Measurements from ENCODE around the gene PDZD7. TPM values are rescaled to one million over a fixed set of nuclear protein-coding genes. Genes with fewer than 3 reads are reported as not detected.

Gene PDZD7
- total RNA-seq, 1 experiment from 2014 or later, result 0.30 TPM

DNA sequence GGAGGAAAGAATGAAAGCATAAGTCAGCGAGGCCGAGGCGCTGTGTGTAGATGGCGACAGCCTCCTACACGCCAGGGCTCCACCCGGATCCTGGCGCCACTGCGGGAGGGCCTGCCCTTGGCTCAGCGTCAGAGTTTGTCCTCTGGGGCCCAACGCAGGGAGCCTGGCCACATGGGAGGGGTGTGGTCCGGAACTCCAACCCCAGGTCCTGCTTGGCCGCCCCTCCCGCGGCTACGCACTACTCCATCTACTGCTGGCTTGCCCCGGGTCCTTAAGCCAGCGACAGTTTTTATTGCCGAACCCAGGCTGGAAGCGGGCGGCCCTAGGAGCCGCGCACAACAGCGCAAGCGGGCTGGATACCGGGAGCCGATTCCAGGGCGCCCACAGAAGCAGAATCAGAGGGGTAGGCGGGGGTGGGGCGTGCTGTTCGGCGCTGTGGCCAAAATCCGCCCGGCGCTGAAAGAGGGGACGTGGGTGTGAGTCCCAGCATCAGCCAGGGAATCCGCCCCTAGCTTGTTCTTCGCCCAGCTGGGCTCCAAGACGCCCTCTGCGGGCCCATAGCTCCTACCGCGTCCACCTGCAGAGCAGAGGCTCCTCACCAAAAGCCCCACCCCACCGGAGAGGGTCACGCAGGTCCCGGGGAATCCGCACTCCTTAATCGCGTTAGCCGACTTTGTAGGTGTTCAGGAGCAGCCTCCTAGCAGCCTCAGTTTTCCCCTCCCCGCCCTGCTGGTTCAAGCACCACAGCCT is 35.4 kb upstream of the PDZD7 start:
- DNase-seq (ENCODE audit: low spot score), result peak; percentile 70
- intact Hi-C loops (cut with micrococcal nuclease; ENCODE audit: unreplicated experiment), result loop anchor here (2.0 kb wide), 1 partner anchor 20 kb away; no protein-coding TSS in a partner anchor
- Histone ChIP-seq H3K4me1 (ENCODE audit: insufficient read depth, low read length, poor library complexity, severe bottlenecking) (peaks cover 54% of the 10 kb centered on the region), H3K4me3 (ENCODE audit: low read depth, low read length, poor library complexity, severe bottlenecking) (peak overlapping the region; percentile 58), H3K36me3 (ENCODE audit: insufficient read depth, low read length, poor library complexity, severe bottlenecking) (no peaks in the 10 kb centered on the region), H3K27me3 (replicated peaks; ENCODE audit: insufficient read depth, low read depth, low read length, poor library complexity) (no peaks in the 10 kb centered on the region), H3K27ac (ENCODE audit: low read depth, low read length, poor library complexity, severe bottlenecking) (peak overlapping the region; percentile 50), H3K9me3 (ENCODE audit: low read depth, low read length, poor library complexity, severe bottlenecking) (no peaks in the 10 kb centered on the region)
- TF ChIP-seq EZH2 (IDR thresholded peaks at IDR 0.05; ENCODE audit: borderline replicate concordance, low read depth, low read length, poor library complexity, severe bottlenecking), result no peak
- TF ChIP-seq, protein P1, sequence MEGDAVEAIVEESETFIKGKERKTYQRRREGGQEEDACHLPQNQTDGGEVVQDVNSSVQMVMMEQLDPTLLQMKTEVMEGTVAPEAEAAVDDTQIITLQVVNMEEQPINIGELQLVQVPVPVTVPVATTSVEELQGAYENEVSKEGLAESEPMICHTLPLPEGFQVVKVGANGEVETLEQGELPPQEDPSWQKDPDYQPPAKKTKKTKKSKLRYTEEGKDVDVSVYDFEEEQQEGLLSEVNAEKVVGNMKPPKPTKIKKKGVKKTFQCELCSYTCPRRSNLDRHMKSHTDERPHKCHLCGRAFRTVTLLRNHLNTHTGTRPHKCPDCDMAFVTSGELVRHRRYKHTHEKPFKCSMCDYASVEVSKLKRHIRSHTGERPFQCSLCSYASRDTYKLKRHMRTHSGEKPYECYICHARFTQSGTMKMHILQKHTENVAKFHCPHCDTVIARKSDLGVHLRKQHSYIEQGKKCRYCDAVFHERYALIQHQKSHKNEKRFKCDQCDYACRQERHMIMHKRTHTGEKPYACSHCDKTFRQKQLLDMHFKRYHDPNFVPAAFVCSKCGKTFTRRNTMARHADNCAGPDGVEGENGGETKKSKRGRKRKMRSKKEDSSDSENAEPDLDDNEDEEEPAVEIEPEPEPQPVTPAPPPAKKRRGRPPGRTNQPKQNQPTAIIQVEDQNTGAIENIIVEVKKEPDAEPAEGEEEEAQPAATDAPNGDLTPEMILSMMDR (conservative IDR thresholded peaks at IDR 0.05; ENCODE audit: low read depth, low read length), result peak; percentile 59
- CTCF ChIA-PET, result interaction anchor here (0.5 to 0.6 kb wide), 4 partner anchors 16 to 319 kb away, joined by 3 to 10 read pairs (median 8); no protein-coding TSS in a partner anchor
- POLR2A ChIA-PET (ENCODE audit: low non-redundant PET), result no interaction called here
- no TSS peak for BruUV-seq (replicated peaks)

DNA sequence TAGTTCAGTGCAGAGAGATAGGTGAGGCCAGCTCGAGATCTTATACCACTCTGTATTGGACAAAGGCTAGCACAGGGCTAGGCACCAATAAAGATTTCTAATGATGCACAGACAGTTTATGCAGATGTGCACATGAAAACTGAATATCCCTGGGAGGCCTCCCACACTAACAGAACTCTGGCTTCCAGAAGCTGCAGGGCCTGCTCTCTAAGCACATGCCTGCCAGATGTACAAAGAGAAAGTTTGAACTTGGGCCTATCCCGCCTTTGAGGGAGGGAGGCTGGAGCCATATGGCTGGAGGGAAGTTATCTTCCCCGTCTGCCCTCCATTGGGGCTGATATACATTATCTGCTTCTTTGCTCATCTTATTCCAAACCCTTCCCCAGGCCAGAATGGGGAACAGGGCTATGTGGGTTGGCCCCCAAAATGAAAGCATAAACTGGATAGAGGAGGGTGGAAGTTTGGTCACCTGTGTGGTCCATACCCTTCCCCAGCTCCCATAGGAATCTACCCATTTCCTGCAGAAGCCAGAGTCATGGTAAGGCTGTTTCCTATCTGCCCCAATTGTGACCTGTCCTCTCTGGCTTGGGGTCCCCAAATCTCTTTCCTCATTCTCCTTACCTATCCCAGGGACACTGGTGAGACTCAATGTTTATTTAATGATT is 34.7 kb upstream of the PDZD7 start:
- no peak for DNase-seq (ENCODE audit: low spot score)
- peak overlapping the region; percentile 58 for H3K4me3 ChIP-seq (ENCODE audit: low read depth, low read length, poor library complexity, severe bottlenecking)
- H3K36me3 ChIP-seq (ENCODE audit: insufficient read depth, low read length, poor library complexity, severe bottlenecking), result no peaks in the 10 kb centered on the region
- CTCF ChIA-PET, result interaction anchor here (0.5 to 3.0 kb wide), 2 partner anchors 15 to 24 kb away, joined by 9 to 16 read pairs; no protein-coding TSS in a partner anchor
- intact Hi-C loops (cut with micrococcal nuclease; ENCODE audit: unreplicated experiment), result loop anchor here (2.0 kb wide), 1 partner anchor 19 kb away; no protein-coding TSS in a partner anchor
- no TSS peak for BruUV-seq (replicated peaks)
- no peaks in the 10 kb centered on the region for H3K27me3 ChIP-seq (replicated peaks; ENCODE audit: insufficient read depth, low read depth, low read length, poor library complexity)
- no peaks in the 10 kb centered on the region for H3K9me3 ChIP-seq (ENCODE audit: low read depth, low read length, poor library complexity, severe bottlenecking)
- peaks cover 56% of the 10 kb centered on the region for H3K4me1 ChIP-seq (ENCODE audit: insufficient read depth, low read length, poor library complexity, severe bottlenecking)
- TF ChIP-seq, protein P1 (conservative IDR thresholded peaks at IDR 0.05; ENCODE audit: low read depth, low read length), result no peak
- TF ChIP-seq EZH2 (IDR thresholded peaks at IDR 0.05; ENCODE audit: borderline replicate concordance, low read depth, low read length, poor library complexity, severe bottlenecking), result no peak
- H3K27ac ChIP-seq (ENCODE audit: low read depth, low read length, poor library complexity, severe bottlenecking), result peak overlapping the region; percentile 50
- POLR2A ChIA-PET (ENCODE audit: low non-redundant PET), result no interaction called here

DNA sequence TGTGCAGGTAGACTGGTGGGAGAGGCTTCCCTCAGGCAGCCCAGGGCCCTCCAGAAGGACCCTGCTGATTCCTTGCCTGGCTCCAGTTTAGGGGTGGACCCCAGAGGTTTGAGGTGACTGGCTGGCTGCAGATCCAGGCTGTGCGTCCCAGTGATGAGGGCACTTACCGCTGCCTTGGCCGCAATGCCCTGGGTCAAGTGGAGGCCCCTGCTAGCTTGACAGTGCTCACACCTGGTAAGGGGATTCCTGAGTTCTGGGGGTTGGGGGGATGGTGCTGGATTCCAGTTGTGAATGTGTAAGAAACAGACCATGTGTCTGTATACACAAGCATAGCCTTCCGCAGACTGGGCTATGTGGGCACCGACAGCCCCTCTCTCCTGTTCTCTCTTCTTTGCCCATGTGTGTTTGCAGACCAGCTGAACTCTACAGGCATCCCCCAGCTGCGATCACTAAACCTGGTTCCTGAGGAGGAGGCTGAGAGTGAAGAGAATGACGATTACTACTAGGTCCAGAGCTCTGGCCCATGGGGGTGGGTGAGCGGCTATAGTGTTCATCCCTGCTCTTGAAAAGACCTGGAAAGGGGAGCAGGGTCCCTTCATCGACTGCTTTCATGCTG is 33.6 kb upstream of the PDZD7 start:
- ChIA-PET CTCF (interaction anchor here (3.0 kb wide), 1 partner anchor 14 kb away, joined by 16 read pairs; no protein-coding TSS in a partner anchor), POLR2A (ENCODE audit: low non-redundant PET) (no interaction called here)
- Histone ChIP-seq H3K4me3 (ENCODE audit: low read depth, low read length, poor library complexity, severe bottlenecking) (no peak overlapping the region), H3K9me3 (ENCODE audit: low read depth, low read length, poor library complexity, severe bottlenecking) (no peaks in the 10 kb centered on the region), H3K27ac (ENCODE audit: low read depth, low read length, poor library complexity, severe bottlenecking) (peak overlapping the region; percentile 98), H3K36me3 (ENCODE audit: insufficient read depth, low read length, poor library complexity, severe bottlenecking) (no peaks in the 10 kb centered on the region), H3K4me1 (ENCODE audit: insufficient read depth, low read length, poor library complexity, severe bottlenecking) (peaks cover 59% of the 10 kb centered on the region), H3K27me3 (replicated peaks; ENCODE audit: insufficient read depth, low read depth, low read length, poor library complexity) (no peaks in the 10 kb centered on the region)
- no TSS peak for BruUV-seq (replicated peaks)
- no peak for TF ChIP-seq EZH2 (IDR thresholded peaks at IDR 0.05; ENCODE audit: borderline replicate concordance, low read depth, low read length, poor library complexity, severe bottlenecking)
- TF ChIP-seq, protein P1 (conservative IDR thresholded peaks at IDR 0.05; ENCODE audit: low read depth, low read length), result no peak
- no peak for DNase-seq (ENCODE audit: low spot score)
- intact Hi-C loops (cut with micrococcal nuclease; ENCODE audit: unreplicated experiment), result loop anchor here (5.0 kb wide), 1 partner anchor 67 kb away; the partner anchor contains the start of gene LZTS2

Measured in A673 (cell line).